Mucosa of descending colon (tissue), 3 donors: ENCODE measurements around the gene DUSP19. TPM values are rescaled to one million over a fixed set of nuclear protein-coding genes. Genes with fewer than 3 reads are reported as not detected.
A peak's percentile ranks its signal among the peaks of the same experiment; 100 is the strongest.

ENCODE experiments used
- ATAC-seq: fragments of 200-7000 bp; cut with Tn5 transposase; one replicate; pipeline ENCODE4 v1.9.1; 2020; ENCODE audit warnings: mild to moderate bottlenecking, moderate library complexity
- DNase-seq, 3 donors: peaks; one replicate each; pipeline ENCODE4 v3.0.0-alpha.2; 2020
- H3K36me3 ChIP-seq: fragments of 200-600 bp; one replicate; pipeline ENCODE4 v1.8.0; 2021; ENCODE audit warnings: low read depth, mild to moderate bottlenecking
- H3K4me1 ChIP-seq: fragments of 200-600 bp; one replicate; pipeline ENCODE4 v1.8.0; 2021; ENCODE audit warnings: low read depth, mild to moderate bottlenecking
- H3K4me3 ChIP-seq: fragments of 200-600 bp; one replicate; pipeline ENCODE4 v1.8.0; 2021; ENCODE audit warnings: mild to moderate bottlenecking
- H3K9me3 ChIP-seq: fragments of 200-600 bp; one replicate; pipeline ENCODE4 v1.8.0; 2021; ENCODE audit warnings: mild to moderate bottlenecking
- CTCF ChIP-seq: fragments of 200-600 bp; IDR thresholded peaks from one replicate; pipeline ENCODE4 v1.8.0; 2022; ENCODE audit warnings: antibody characterized with exemption, mild to moderate bottlenecking
- intact Hi-C, 2 donors: fragments of 100-400 bp; cut with DNase I in 1 of 2; cut with micrococcal nuclease in 1 of 2; formaldehyde crosslinking; loops; one replicate each; pipeline versions ENCODE4 v1.11.0 to v1.11.1; 2022; cut with DNase I, micrococcal nuclease
- total RNA-seq, 3 donors: library from RNA; stranded (reverse); fragmentation: NEBNext Ultra II Directional in 2 of 3; extraction: Animal tissue kit (Norgen Biotek cat#: 25700) in 2 of 3; gene quantifications; one replicate each; pipeline versions ENCODE4 v1.2.1 to v1.2.4, GENCODE V29; 2021 to 2023
- donor health status: DM: no; HTN: no; CAD: no; lungs with moderate emphysema.
- donor health status: DM: no; HTN: no; CAD: no.
- donor health status: DM: no; HTN: yes; CAD: no.

Gene DUSP19
- total RNA-seq, 3 donors from 2014 or later: 1.5 to 9.3 (median 2.8) TPM

DNA sequence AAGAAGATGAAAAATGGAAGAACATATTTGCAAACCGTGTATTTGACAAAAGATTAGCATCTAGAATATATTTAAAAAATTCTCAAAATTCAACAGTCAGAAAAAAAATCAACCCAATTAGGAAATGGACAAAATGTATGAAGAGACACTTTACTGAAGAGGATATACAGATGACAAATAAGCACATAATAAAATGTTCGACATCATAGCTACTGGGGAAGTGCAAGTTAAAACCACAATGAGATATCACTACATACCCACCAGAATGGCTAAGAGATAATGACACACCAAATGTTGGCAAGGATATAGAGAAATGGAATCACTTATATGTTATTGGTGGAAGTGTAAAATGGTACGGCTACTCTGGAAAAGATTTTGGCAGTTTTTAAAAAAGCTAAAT, 34.0 kb downstream of the DUSP19 start:
- Histone ChIP-seq H3K36me3 (no peaks in the 10 kb centered on the region), H3K9me3 (no peaks in the 10 kb centered on the region), H3K4me3 (no peak overlapping the region), H3K4me1 (no peaks in the 10 kb centered on the region)
- intact Hi-C loops: no loop called here
- DNase-seq (no peak), ATAC-seq (no peak)
- no peak for TF ChIP-seq CTCF

- no peak for TF ChIP-seq CTCF
- Histone ChIP-seq H3K4me1 (no peaks in the 10 kb centered on the region), H3K36me3 (no peaks in the 10 kb centered on the region), H3K4me3 (no peak overlapping the region), H3K9me3 (no peaks in the 10 kb centered on the region)
- intact Hi-C loops: no loop called here
- ATAC-seq (no peak), DNase-seq (no peak)
Measured at GRCh38 chr2:183113630-183114029, 35.1 kb downstream of the DUSP19 start.

GRCh38 chr2:183117226-183117625, 38.7 kb downstream of the DUSP19 start:
- no peak for DNase-seq
- Histone ChIP-seq H3K4me3 (no peak overlapping the region), H3K9me3 (no peaks in the 10 kb centered on the region), H3K36me3 (no peaks in the 10 kb centered on the region), H3K4me1 (no peaks in the 10 kb centered on the region)
- no peak for ATAC-seq
- intact Hi-C loops: no loop called here
- TF ChIP-seq CTCF: no peak

DNA sequence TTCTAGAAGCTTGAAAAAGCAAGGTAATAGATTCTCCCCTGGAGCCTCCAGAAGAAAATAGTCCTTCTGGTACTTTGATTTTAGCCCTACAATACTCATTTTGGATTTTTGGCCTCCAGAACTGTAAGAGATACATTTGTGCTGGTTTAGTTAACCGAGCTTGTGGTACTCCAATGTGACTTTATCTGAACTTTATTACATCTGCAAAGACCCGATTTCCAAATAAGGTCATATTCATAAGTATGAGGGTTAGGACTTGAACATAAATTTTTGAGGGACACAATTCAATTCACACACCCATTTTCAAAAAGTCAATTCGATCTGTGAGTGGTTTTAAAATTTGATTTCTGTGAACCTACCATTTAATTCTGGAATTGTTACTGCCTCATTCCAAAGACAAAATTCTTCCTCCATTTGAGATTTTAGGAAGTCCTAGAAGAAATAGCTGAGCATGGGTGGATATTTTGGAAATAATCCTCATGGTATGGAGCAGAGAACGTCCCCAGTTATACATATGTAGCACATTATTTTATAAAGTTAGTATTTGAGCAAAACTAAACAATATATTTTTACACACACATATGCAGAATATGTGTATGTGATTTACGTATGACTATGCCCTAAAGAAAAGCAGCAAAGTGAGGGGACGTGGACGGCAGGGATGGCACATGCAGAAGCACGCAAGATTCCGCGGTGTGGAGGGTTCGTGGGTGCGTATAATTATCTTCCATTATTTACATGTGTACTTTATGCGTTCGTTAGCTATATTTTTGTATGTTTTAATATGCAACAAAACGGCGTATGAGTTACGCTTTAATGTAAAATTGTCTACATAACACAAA, 44.8 kb downstream of the DUSP19 start:
- Histone ChIP-seq H3K4me1 (peaks cover 7% of the 10 kb centered on the region), H3K36me3 (no peaks in the 10 kb centered on the region), H3K9me3 (no peaks in the 10 kb centered on the region), H3K4me3 (peak overlapping the region; percentile 58)
- peak in 2 of 3 donors; percentile 18 to 29 for DNase-seq
- no peak for ATAC-seq
- intact Hi-C loops: no loop called here
- TF ChIP-seq CTCF: no peak

GRCh38 chr2:183123959-183124221, 45.3 kb downstream of the DUSP19 start:
- Histone ChIP-seq H3K9me3 (no peaks in the 10 kb centered on the region), H3K4me3 (peak overlapping the region; percentile 58), H3K4me1 (peaks cover 7% of the 10 kb centered on the region), H3K36me3 (no peaks in the 10 kb centered on the region)
- no peak for TF ChIP-seq CTCF
- intact Hi-C loops: no loop called here
- DNase-seq (no peak), ATAC-seq (no peak)
